ENCODE measurements around the gene TMEM50A.
A peak's percentile ranks its signal among the peaks of the same experiment; 100 is the strongest.
"Not testable (repeated sequence)": the region's sequence is repeated elsewhere in the genome, so short reads cannot be mapped to it uniquely, and the experiment has no call there.

TMEM50A gene

DNA sequence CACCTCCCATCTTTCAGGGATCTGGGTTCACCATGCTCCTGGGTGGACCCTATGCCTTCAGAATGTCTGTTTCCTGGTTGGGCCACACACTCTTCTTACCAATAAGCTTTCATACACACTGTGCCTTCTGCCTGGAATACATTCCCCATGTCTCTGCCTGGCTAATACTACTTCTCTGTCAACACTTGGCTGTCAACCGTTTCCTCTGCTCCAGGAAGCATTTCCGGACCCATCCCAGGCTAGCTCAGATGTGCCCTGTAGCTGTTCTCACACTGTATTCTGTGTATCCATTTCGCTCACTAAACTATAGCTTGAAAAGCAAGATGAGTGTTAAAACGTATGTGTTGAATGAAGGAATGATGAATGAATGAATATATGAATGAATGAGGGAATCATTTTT lies 49.0 kb downstream of the TMEM50A start:
- DNase-seq (ENCODE audit: low spot score) = not testable (repeated sequence)

DNA sequence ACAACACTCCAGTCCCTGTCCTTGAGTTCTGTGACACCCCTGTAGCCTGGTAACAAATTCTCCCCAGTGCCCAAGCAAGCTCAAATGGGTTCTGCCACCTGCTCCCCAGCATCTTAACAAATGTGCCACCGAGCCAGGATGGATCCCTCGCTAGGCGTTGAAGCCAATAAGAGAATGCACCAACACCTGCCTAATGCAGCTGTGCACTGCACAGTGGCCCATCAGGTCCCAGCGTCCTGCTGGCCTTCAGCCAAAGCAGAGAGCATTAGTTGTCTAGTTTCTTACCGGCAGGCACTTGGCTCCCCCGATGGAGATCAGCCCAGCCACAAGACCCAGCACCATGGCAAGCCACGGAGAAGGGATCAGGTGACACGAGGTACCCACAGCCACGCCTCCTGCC lies 50.6 kb downstream of the TMEM50A start:
- DNase-seq (ENCODE audit: low spot score) = peak; percentile 12

DNA sequence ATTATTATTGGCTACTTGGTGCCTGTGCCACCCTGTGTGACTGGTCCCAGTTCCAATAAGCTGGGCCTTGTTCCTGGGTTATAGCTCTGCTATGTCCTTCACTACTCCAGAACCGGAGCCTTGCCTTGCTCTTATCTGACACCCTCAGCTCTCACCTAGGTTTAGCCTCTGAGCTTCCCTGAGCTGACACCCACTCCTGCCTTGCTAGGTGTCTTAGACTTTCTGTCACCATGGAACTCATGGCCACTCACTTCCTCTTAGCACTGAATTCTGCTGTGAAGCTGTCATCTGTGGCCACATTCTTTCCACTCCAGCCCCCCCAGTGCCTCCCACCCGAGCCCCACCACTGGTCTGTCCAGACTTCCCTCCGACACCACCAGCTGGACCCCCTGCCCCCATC lies 51.6 kb downstream of the TMEM50A start:
- not testable (repeated sequence) for DNase-seq (ENCODE audit: low spot score)

DNA sequence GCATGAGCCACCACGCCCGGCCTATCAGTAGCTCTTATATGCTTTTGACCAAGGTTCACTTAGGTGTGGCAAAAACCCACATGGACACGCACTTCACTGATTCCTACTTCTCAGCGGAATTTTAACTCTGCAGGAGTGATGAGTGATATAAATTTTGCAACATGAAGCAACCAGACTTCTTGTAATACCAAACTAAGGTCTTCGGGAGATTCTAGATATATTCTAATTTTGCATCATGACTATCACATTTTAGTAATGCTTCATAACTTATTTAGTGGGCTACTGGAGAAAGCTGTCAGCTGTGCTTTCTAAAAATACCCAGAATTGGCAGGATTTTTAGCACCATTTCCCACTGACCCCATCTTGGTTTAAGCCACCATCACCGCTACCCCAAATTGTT lies 54.7 kb downstream of the TMEM50A start:
- DNase-seq (ENCODE audit: low spot score) = no peak

DNA sequence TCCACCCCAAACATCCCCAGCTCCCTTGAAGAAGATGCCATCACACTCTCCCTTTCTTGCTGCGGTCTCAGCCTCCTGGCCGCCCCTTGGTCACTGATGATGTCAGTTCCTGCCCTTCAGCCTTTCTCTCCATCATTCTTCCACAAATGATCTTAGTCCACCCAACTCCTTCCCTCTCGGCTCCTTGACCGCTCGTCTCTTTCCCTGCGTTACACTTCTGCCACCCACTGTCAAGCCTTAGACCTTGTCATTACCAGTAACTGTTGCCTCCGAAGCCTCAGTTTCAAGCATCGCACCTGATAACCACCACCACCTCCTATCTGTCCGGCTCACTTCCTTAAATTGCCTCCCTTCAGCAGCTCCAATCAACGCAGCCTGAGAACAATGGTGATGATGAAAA lies 59.4 kb downstream of the TMEM50A start:
- not testable (repeated sequence) for DNase-seq (ENCODE audit: low spot score)

DNA sequence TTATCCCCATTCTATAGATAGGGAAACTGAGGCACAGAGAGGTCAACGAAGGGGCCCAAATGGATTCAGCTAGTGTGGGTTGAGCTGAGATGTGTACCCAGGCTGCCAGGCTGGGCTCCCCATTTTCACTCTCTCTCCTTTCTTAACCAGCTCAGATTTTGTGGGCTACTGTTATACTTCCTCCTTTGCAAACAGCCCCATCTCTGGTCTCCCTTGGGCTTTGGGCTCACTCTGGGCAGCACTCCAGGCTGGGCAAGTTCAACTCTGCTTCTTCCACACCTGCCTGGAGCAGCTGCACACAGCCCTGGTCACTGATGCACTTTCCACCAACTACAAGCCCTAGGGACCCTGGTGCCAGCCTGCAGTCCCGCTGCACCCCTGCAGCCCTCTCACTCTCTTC lies 59.9 kb downstream of the TMEM50A start:
- DNase-seq (ENCODE audit: low spot score) = not testable (repeated sequence)

DNA sequence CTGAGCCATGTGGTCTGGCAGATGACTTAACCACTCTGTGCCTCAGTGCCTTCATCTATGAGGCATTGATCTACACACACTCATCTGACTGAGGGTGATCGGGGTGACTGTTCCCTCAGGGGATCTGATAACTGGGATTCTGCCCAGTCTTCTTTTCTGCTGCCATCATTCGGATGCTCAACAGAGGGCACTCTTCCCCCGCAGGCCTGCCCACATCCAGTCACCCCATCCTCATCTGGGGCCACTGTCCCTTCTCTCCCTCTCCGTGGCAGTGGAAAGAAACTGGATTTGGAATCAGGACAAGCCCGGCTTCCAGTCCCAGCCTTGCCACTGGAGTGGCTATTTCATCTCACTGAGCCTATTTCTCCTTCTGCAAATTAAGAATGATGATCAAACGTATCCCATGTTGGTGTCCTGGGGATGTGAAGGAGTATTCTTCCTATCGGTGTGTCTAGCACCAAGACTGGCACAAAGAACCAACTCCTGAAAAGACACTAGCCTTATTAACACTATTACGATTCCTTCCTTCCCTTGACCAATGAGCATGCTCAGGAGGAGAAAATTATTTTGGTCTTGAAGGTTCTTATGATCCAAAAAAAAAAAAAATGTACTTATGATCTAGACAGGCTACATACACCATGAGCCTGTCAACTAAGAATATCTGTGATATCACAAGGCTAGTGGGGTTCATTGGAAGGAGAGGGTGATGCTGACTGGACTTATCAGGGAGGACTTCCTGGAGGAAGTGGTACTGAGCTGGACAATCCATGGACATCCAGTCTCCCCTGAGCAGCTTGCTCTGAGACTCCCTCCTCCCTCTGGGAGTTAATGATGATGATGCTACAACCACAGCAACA lies 65.0 kb downstream of the TMEM50A start:
- DNase-seq (ENCODE audit: low spot score) = not testable (repeated sequence)

DNA sequence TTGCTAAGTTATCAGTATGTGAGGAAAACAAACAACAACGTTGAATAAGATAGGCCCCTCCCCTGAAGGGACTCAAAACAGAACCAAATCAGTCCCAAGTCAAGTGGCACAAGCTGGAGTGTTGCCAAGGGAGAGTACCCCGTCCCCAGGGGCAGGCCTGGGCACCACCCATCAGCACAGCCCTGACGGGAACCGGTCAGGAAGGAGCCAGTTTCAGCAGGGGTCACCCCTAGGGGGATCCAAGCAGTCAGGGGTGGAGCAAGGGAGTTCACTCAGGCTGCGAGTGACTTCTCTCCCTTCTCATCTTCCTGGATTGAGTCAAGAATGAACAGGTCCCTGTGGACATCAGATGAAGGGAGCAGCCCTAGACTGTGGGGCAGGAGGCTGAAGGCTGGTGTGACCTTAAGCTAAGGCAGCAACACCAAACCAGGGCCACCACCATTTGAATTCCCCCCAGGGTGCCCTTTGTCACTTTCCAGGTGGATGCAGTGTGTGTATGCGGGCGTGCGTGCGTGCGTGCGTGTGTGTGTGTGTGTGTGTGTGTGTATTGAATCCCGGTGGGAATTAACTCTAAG lies 67.7 kb downstream of the TMEM50A start:
- DNase-seq (ENCODE audit: low spot score) = not testable (repeated sequence)

DNA sequence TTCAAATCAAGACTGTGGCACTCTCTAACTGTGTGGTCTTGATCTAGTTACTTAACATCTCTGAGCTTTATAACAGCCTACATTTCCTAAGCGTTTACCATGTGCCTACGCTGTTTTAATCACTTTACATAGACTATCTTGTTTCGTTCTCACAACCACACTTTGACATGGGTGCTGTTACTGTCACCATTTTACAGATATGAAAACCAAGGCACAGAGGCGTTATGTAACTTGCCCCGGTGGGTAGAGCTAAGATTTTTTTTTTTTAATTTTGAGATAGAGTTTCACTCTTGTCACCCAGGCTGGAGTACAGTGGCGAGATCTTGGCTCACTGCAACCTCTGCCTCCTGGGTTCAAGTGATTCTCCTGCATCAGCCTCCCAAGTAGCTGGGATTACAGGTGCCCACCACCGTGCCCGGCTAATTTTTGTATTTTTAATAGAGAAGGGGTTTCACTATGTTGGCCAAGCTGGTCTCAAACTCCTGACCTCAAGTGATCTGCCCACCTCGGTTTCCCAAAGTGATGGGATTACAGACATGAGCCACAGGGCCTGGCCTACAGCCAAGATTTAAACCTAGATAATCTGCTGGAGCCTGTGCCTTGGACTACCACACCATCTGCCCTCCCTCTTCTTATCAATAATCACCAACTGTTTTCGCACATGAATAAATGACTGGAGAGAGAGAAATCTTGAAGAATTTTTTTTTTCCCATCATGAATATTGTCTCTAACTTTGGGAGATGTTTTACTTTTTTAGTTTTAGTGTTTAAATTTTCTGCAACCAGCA lies 71.7 kb downstream of the TMEM50A start:
- DNase-seq (ENCODE audit: low spot score) = not testable (repeated sequence)
